GM23338 (cell line): ENCODE measurements around the gene UBE3C.

ENCODE experiments used
- CREB1 ChIP-seq: fragments of 250-450 bp; sonication (Bioruptor Pico); IDR thresholded peaks from 2 replicates; pipeline ENCODE4 v1.5.0; 2020; ENCODE audit warnings: low read depth, mild to moderate bottlenecking, moderate library complexity
- EZH2 ChIP-seq: fragments of 200-600 bp; sonication (generic); IDR thresholded peaks from one replicate; pipeline ENCODE4 v1.8.0; 2017; ENCODE audit warnings: antibody characterized with exemption, mild to moderate bottlenecking, low read depth; ENCODE audit not compliant: unreplicated experiment
- EZH2phosphoT487 ChIP-seq: fragments of 200-600 bp; sonication (generic); IDR thresholded peaks from one replicate; pipeline ENCODE4 v1.8.1; 2018; ENCODE audit warnings: antibody characterized with exemption; ENCODE audit not compliant: unreplicated experiment
- JUNB ChIP-seq: IDR thresholded peaks from one replicate; pipeline ENCODE4 v1.6.1; 2016; ENCODE audit warnings: antibody characterized with exemption; ENCODE audit not compliant: unreplicated experiment
- POLR2AphosphoS5 ChIP-seq: IDR thresholded peaks from 2 replicates; pipeline ENCODE4 v1.6.1; 2016; ENCODE audit warnings: antibody characterized with exemption, low read depth
- REST ChIP-seq: IDR thresholded peaks from one replicate; pipeline ENCODE4 v1.6.1; 2018; ENCODE audit warnings: antibody characterized with exemption; ENCODE audit not compliant: unreplicated experiment
- STAT1 ChIP-seq: IDR thresholded peaks from one replicate; pipeline ENCODE4 v1.6.1; 2016; ENCODE audit warnings: antibody characterized with exemption; ENCODE audit not compliant: unreplicated experiment
- ZNF114 ChIP-seq: fragments of 250-450 bp; sonication (Bioruptor Pico); IDR thresholded peaks from 2 replicates; pipeline ENCODE4 v1.5.0; 2020; ENCODE audit warnings: mild to moderate bottlenecking, moderate library complexity
- TF ChIP-seq, protein P1 (sequence below), 2 experiments: fragments of 200-600 bp in 1 of 2; sonication (generic) in 1 of 2; conservative IDR thresholded peaks; 2 replicates each; pipeline versions ENCODE4 v1.5.1 to v1.6.1; 2016 to 2017; ENCODE audit warnings: antibody characterized with exemption in 2 of 2, low read depth in 2 of 2, mild to moderate bottlenecking in 2 of 2, moderate library complexity in 1 of 2

GRCh38 chr7:157310676-157311185, 172.0 kb downstream of the UBE3C start:
- TF ChIP-seq, protein P1, sequence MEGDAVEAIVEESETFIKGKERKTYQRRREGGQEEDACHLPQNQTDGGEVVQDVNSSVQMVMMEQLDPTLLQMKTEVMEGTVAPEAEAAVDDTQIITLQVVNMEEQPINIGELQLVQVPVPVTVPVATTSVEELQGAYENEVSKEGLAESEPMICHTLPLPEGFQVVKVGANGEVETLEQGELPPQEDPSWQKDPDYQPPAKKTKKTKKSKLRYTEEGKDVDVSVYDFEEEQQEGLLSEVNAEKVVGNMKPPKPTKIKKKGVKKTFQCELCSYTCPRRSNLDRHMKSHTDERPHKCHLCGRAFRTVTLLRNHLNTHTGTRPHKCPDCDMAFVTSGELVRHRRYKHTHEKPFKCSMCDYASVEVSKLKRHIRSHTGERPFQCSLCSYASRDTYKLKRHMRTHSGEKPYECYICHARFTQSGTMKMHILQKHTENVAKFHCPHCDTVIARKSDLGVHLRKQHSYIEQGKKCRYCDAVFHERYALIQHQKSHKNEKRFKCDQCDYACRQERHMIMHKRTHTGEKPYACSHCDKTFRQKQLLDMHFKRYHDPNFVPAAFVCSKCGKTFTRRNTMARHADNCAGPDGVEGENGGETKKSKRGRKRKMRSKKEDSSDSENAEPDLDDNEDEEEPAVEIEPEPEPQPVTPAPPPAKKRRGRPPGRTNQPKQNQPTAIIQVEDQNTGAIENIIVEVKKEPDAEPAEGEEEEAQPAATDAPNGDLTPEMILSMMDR (conservative IDR thresholded peaks at IDR 0.05; ENCODE audit: low read depth in 2 of 2), result no peak
- peak; percentile 64; the same call in 1 of the 2 replicates for TF ChIP-seq CREB1 (CRISPR knock-in tag)
- TF ChIP-seq JUNB, result no peak
- no peak for TF ChIP-seq EZH2phosphoT487
- no peak; the same call in none of the 2 replicates for TF ChIP-seq POLR2AphosphoS5
- no peak for TF ChIP-seq REST
- no peak for TF ChIP-seq EZH2
- TF ChIP-seq STAT1, result no peak
- TF ChIP-seq ZNF114 (CRISPR knock-in tag), result peak; percentile 98
